HepG2 (cell line): ENCODE measurements around the gene MCAT. TPM values are rescaled to one million over a fixed set of nuclear protein-coding genes. Genes with fewer than 3 reads are reported as not detected.

Experiments used
- ATRX ChIP-seq: sonication (generic); formaldehyde crosslinking; IDR thresholded peaks from 2 replicates; pipeline ENCODE4 v1.4.0; 2020; ENCODE audit warnings: missing genetic modification reagents, borderline replicate concordance
- FOXO1 ChIP-seq: sonication (generic); formaldehyde crosslinking; IDR thresholded peaks from 2 replicates; pipeline ENCODE4 v1.4.0; 2020; ENCODE audit warnings: missing genetic modification reagents
- HDAC1 ChIP-seq: sonication (generic); formaldehyde crosslinking; IDR thresholded peaks from 2 replicates; pipeline ENCODE4 v1.5.1; 2020; ENCODE audit warnings: mild to moderate bottlenecking, missing genetic modification reagents
- HHEX ChIP-seq: IDR thresholded peaks from 2 replicates; pipeline ENCODE4 v1.6.1; 2016; ENCODE audit warnings: control low read depth
- HMG20B ChIP-seq: conservative IDR thresholded peaks from 2 replicates; pipeline ENCODE4 v1.6.1; 2016; ENCODE audit warnings: missing genetic modification reagents, missing compliant biosample characterization
- HNF4A ChIP-seq: sonication (generic); formaldehyde crosslinking; IDR thresholded peaks from 2 replicates; pipeline ENCODE4 v1.4.0; 2020; ENCODE audit warnings: missing genetic modification reagents
- KLF12 ChIP-seq: sonication (generic); formaldehyde crosslinking; IDR thresholded peaks from 2 replicates; pipeline ENCODE4 v1.4.0; 2020; ENCODE audit warnings: missing genetic modification reagents, borderline replicate concordance
- MXD4 ChIP-seq: IDR thresholded peaks from 2 replicates; pipeline ENCODE4 v1.6.1; 2016; ENCODE audit warnings: mild to moderate bottlenecking, missing biosample characterization, missing genetic modification reagents
- NFKBIZ ChIP-seq: IDR thresholded peaks from 2 replicates; pipeline ENCODE4 v1.6.1; 2018; ENCODE audit warnings: missing genetic modification reagents, missing compliant biosample characterization
- PHB2 ChIP-seq: fragments of 450-650 bp; IDR thresholded peaks from 2 replicates; pipeline ENCODE4 v1.6.1; 2018; ENCODE audit not compliant: partially characterized antibody
- REPIN1 ChIP-seq: sonication (generic); formaldehyde crosslinking; IDR thresholded peaks from 2 replicates; pipeline ENCODE4 v1.8.0; 2022; ENCODE audit warnings: missing genetic modification reagents, low read depth, mild to moderate bottlenecking, borderline replicate concordance
- REST ChIP-seq, 2 experiments: IDR thresholded peaks; 2 replicates each; pipeline ENCODE4 v1.6.1; 2011 to 2012; ENCODE audit warnings: low read length in 2 of 2, borderline replicate concordance in 1 of 2, low read depth in 1 of 2, mild to moderate bottlenecking in 1 of 2, moderate library complexity in 1 of 2
- SRSF1 ChIP-seq: fragments of 200-400 bp; formaldehyde crosslinking; optimal IDR thresholded peaks from 2 replicates; pipeline ENCODE3; 2017; ENCODE audit warnings: mild to moderate bottlenecking, low read depth, low read length, moderate library complexity
- ZBTB21 ChIP-seq: sonication (generic); formaldehyde crosslinking; IDR thresholded peaks from 2 replicates; pipeline ENCODE4 v1.4.0; 2020; ENCODE audit warnings: missing genetic modification reagents
- ZKSCAN1 ChIP-seq: fragments of 150-350 bp; IDR thresholded peaks from 2 replicates; pipeline ENCODE4 v1.6.1; 2014; ENCODE audit warnings: low read length
- ZMAT3 ChIP-seq: sonication (generic); formaldehyde crosslinking; conservative IDR thresholded peaks from 2 replicates; pipeline ENCODE4 v1.7.0; 2021; ENCODE audit warnings: missing genetic modification reagents
- ZNF224 ChIP-seq: sonication (generic); formaldehyde crosslinking; IDR thresholded peaks from 2 replicates; pipeline ENCODE4 v1.5.0; 2020; ENCODE audit warnings: mild to moderate bottlenecking, missing genetic modification reagents
- ZNF225 ChIP-seq: sonication (generic); formaldehyde crosslinking; IDR thresholded peaks from 2 replicates; pipeline ENCODE4 v1.4.0; 2020; ENCODE audit warnings: mild to moderate bottlenecking, missing genetic modification reagents
- ZNF30 ChIP-seq: sonication (generic); formaldehyde crosslinking; IDR thresholded peaks from 2 replicates; pipeline ENCODE4 v1.5.0; 2020; ENCODE audit warnings: mild to moderate bottlenecking, missing genetic modification reagents
- ZNF350 ChIP-seq: sonication (generic); formaldehyde crosslinking; IDR thresholded peaks from 2 replicates; pipeline ENCODE4 v1.4.0; 2020; ENCODE audit warnings: mild to moderate bottlenecking, low read depth, missing genetic modification reagents, borderline replicate concordance
- ZNF670 ChIP-seq: sonication (generic); formaldehyde crosslinking; IDR thresholded peaks from 2 replicates; pipeline ENCODE4 v1.8.0; 2022; ENCODE audit warnings: mild to moderate bottlenecking, missing genetic modification reagents, borderline replicate concordance
- ZNF792 ChIP-seq: IDR thresholded peaks from 2 replicates; pipeline ENCODE4 v1.6.1; 2016
- polyA plus RNA-seq, 8 experiments: library from polyadenylated mRNA; depleted of rRNA in 3 of 8; stranded (reverse) in 7 of 8; unstranded in 1 of 8; fragments of >200 nt; fragmentation: Illumina TruSeq in 4 of 8; extraction: Trizol in 4 of 8; gene quantifications; 2 replicates each; pipeline versions ENCODE4 v1.2.1 to v1.2.3, GENCODE V29; 2011 to 2016; ENCODE audit warnings: low read depth in 4 of 8, missing spikeins in 1 of 8, mixed read lengths in 1 of 8; ENCODE audit not compliant: insufficient read depth in 1 of 8
- total RNA-seq, 5 experiments: library from RNA; depleted of rRNA; stranded (reverse); fragments of >200 nt; fragmentation: Illumina TruSeq; extraction: Trizol; gene quantifications; 2 replicates each; pipeline ENCODE4 v1.2.3, GENCODE V29; 2016; ENCODE audit warnings: low read depth in 1 of 5
- TF ChIP-seq, protein P1 (sequence below): IDR thresholded peaks from 2 replicates; pipeline ENCODE4 v1.6.1; 2016; ENCODE audit warnings: missing biosample characterization, missing genetic modification reagents, low read depth
- TF ChIP-seq, protein P2 (sequence below): sonication (generic); formaldehyde crosslinking; IDR thresholded peaks from 2 replicates; pipeline ENCODE4 v1.8.0; 2022; ENCODE audit warnings: mild to moderate bottlenecking, missing genetic modification reagents, moderate library complexity

The MCAT gene
- total and polyA plus RNA-seq, 2 of the 13 experiments (the other 11 are each of a cell fraction or from before 2014, with no cell fraction given), result 9.3 to 16.7 TPM

DNA sequence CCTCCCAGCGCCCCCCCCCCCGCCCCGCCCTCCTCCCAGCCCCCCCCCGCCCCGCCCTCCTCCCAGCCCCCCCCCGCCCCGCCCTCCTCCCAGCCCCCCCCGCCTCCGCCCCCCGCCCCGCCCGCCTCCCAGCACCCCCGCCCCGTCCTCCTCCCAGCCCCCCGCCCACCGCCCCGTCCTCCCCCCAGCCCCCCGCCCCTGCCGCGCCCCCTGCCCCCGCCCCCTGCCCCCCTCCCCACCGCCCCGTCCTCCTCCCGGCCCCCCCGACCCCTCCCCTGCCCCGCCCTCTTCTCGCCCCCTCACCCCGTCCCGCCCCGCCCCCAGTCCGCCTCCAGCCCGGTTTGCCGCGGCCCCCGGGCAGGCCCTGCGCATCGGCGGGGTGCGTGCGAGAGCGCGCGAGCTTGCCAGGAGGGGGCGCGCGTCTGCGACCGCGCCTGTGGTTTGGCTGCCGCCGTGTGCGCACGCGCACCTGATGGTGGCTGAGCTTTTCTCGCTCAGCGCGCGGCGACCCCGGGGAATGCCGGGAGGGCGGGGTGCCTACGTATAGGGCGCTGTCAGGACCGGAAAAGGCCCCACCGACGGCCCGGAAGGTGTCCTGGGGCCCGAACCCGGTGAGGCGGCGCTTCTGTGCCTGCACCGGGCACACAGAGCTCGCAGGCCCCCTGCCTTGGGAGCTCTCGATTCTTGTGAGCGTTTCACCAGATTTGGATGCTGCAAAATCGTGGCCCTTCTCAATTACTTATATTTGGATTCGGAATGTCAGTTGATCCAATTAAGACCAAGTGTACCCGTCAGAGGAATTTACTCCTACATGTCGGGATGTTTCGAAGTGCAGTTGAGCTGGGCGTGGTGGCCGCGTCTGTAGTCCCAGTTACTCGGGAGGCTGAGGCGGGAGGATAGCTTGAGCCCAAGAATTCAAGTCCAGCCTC lies 44.2 kb upstream of the MCAT start (continued):
- TF ChIP-seq, protein P1, sequence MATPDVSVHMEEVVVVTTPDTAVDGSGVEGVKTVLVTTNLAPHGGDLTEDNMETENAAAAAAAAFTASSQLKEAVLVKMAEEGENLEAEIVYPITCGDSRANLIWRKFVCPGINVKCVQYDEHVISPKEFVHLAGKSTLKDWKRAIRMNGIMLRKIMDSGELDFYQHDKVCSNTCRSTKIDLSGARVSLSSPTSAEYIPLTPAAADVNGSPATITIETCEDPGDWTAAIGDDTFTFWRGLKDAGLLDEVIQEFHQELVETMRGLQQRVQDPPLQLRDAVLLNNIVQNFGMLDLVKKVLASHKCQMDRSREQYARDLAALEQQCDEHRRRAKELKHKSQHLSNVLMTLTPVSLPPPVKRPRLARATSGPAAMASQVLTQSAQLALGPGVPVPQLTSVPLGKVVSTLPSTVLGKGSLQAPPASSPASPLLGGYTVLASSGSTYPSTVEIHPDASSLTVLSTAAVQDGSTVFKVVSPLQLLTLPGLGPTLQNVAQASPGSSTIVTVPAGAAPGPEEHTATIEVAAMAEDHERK (CRISPR knock-in tag), result peak; percentile 41; the same call in 1 of the 2 replicates
- TF ChIP-seq ZNF30, result no peak
- TF ChIP-seq ZKSCAN1, result no peak
- TF ChIP-seq HNF4A (CRISPR knock-in tag), result peak; percentile 29; the same call in 1 of the 2 replicates
- TF ChIP-seq KLF12 (CRISPR knock-in tag), result peak; percentile 86
- no peak for TF ChIP-seq HHEX (CRISPR knock-in tag)
- TF ChIP-seq NFKBIZ (CRISPR knock-in tag), result 0 out of 2 replicates have a peak, but pooled peaks have one; percentile 42
- no peak for TF ChIP-seq HMG20B (CRISPR knock-in tag)
- TF ChIP-seq FOXO1, result peak; percentile 76
- TF ChIP-seq PHB2, result no peak
- no peak for TF ChIP-seq ZBTB21 (CRISPR knock-in tag)
- TF ChIP-seq ZNF670, result peak; percentile 61; the same call in 1 of the 2 replicates
- TF ChIP-seq REST (IDR thresholded peaks at IDR 0.05; ENCODE audit: borderline replicate concordance in 1 of 2, low read depth in 1 of 2, low read length in 2 of 2), result 0 out of 4 replicates have a peak, but pooled peaks of 1 of the 2 experiments have one; percentile 39
- TF ChIP-seq SRSF1, result no peak
- TF ChIP-seq ATRX (CRISPR knock-in tag), result no peak
- peak; percentile 85 for TF ChIP-seq HDAC1 (CRISPR knock-in tag)
- TF ChIP-seq ZNF224 (CRISPR knock-in tag), result no peak
- 0 out of 2 replicates have a peak, but pooled peaks have one; percentile 32 for TF ChIP-seq ZMAT3
- TF ChIP-seq REPIN1 (CRISPR knock-in tag), result peak; percentile 70; the same call in 1 of the 2 replicates
- TF ChIP-seq ZNF350, result peak; percentile 81
- peak; percentile 39; the same call in 1 of the 2 replicates for TF ChIP-seq MXD4 (CRISPR knock-in tag)
- TF ChIP-seq, protein P2, sequence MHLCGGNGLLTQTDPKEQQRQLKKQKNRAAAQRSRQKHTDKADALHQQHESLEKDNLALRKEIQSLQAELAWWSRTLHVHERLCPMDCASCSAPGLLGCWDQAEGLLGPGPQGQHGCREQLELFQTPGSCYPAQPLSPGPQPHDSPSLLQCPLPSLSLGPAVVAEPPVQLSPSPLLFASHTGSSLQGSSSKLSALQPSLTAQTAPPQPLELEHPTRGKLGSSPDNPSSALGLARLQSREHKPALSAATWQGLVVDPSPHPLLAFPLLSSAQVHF (CRISPR knock-in tag), result no peak
- TF ChIP-seq ZNF792 (CRISPR knock-in tag), result no peak; the same call in 1 of the 2 replicates
- TF ChIP-seq ZNF225 (CRISPR knock-in tag), result no peak
